GM12878 (cell line): ENCODE data around the gene CRELD2. TPM values are rescaled to one million over a fixed set of nuclear protein-coding genes. Genes with fewer than 3 reads are reported as not detected.
A peak's percentile ranks its signal among the peaks of the same experiment; 100 is the strongest.

Source experiments
- BHLHE40 ChIP-seq, 2 experiments: fragments of 450-650 bp in 1 of 2; IDR thresholded peaks; 2 replicates each; pipeline ENCODE4 v1.6.1; 2011 to 2017; ENCODE audit warnings: low read depth in 2 of 2, borderline replicate concordance in 1 of 2, improper control_type of control experiment in 1 of 2, low read length in 1 of 2, mild to moderate bottlenecking in 1 of 2
- BMI1 ChIP-seq: fragments of 450-650 bp; IDR thresholded peaks from 2 replicates; pipeline ENCODE4 v1.6.1; 2016; ENCODE audit warnings: mild to moderate bottlenecking, moderate library complexity, borderline replicate concordance
- GABPA ChIP-seq: IDR thresholded peaks from 2 replicates; pipeline ENCODE4 v1.6.1; 2014; ENCODE audit warnings: antibody characterized with exemption, low read depth, mild to moderate bottlenecking, inconsistent platforms
- HDAC2 ChIP-seq: fragments of 200-600 bp; sonication (generic); IDR thresholded peaks from 2 replicates; pipeline ENCODE4 v1.6.1; 2017
- KLF5 ChIP-seq: fragments of 450-650 bp; IDR thresholded peaks from 2 replicates; pipeline ENCODE4 v1.6.1; 2014; ENCODE audit warnings: mild to moderate bottlenecking; ENCODE audit not compliant: partially characterized antibody
- MYB ChIP-seq: fragments of 150-350 bp; IDR thresholded peaks from 2 replicates; pipeline ENCODE4 v1.6.1; 2014; ENCODE audit warnings: mild to moderate bottlenecking, low read depth, low read length, borderline replicate concordance
- NR2F1 ChIP-seq: fragments of 450-650 bp; conservative IDR thresholded peaks from 2 replicates; pipeline ENCODE4 v1.6.1; 2017; ENCODE audit warnings: mild to moderate bottlenecking
- RB1 ChIP-seq: fragments of 450-650 bp; formaldehyde crosslinking; IDR thresholded peaks from 2 replicates; pipeline ENCODE4 v1.6.1; 2017; ENCODE audit warnings: mild to moderate bottlenecking, borderline replicate concordance
- RFX5 ChIP-seq: IDR thresholded peaks from 2 replicates; pipeline ENCODE4 v1.6.1; 2011; ENCODE audit warnings: low read depth, low read length, improper control_type of control experiment
- TBL1XR1 ChIP-seq: IDR thresholded peaks from 2 replicates; pipeline ENCODE4 v1.6.1; 2012; ENCODE audit warnings: low read depth, low read length, improper control_type of control experiment
- ZSCAN29 ChIP-seq: fragments of 450-650 bp; IDR thresholded peaks from 2 replicates; pipeline ENCODE4 v1.6.1; 2017; ENCODE audit warnings: mild to moderate bottlenecking, moderate library complexity
- polyA plus RNA-seq, 11 experiments: library from polyadenylated mRNA; depleted of rRNA in 4 of 11; unstranded in 6 of 11; stranded (reverse) in 5 of 11; fragments of >200 nt; fragmentation: Nextera tagmentation in 4 of 11; fragmentation: Illumina TruSeq in 1 of 11; extraction: Ambion mirVana in 4 of 11; extraction: Trizol in 1 of 11; gene quantifications; 1 replicate in 1 of 11; 2 replicates in 10 of 11; pipeline versions ENCODE4 v1.2.1 to v1.2.3, GENCODE V29; 2011 to 2016; ENCODE audit warnings: inconsistent platforms in 2 of 11, missing spikeins in 2 of 11, low read depth in 1 of 11
- total RNA-seq, 4 experiments: library from RNA; depleted of rRNA in 3 of 4; stranded (reverse); fragments of >200 nt in 3 of 4; fragmentation: Illumina TruSeq in 1 of 4; extraction: Trizol in 1 of 4; gene quantifications; 2 replicates each; pipeline versions ENCODE4 v1.2.1 to v1.2.3, GENCODE V29; 2013 to 2021
- TF ChIP-seq, protein P1 (sequence below): fragments of 450-650 bp; IDR thresholded peaks from 2 replicates; pipeline ENCODE4 v1.6.1; 2017; ENCODE audit warnings: borderline replicate concordance
- TF ChIP-seq, protein P2 (sequence below): fragments of 450-650 bp; IDR thresholded peaks from 2 replicates; pipeline ENCODE4 v1.6.1; 2017; ENCODE audit warnings: mild to moderate bottlenecking
- TF ChIP-seq, protein P3 (sequence below): IDR thresholded peaks from 2 replicates; pipeline ENCODE4 v1.6.1; 2011; ENCODE audit warnings: borderline replicate concordance, low read depth, mild to moderate bottlenecking, moderate library complexity, low read length; ENCODE audit not compliant: insufficient read depth, poor library complexity, severe bottlenecking
- TF ChIP-seq, protein P4 (sequence below): IDR thresholded peaks from 2 replicates; pipeline ENCODE4 v1.6.1; 2011; ENCODE audit warnings: low read depth, low read length, improper control_type of control experiment, borderline replicate concordance
- TF ChIP-seq, protein P5 (sequence below): fragments of 450-650 bp; conservative IDR thresholded peaks from 2 replicates; pipeline ENCODE4 v1.6.1; 2017; ENCODE audit warnings: mild to moderate bottlenecking, moderate library complexity
- TF ChIP-seq, protein P6 (sequence below): fragments of 450-650 bp; IDR thresholded peaks from 2 replicates; pipeline ENCODE4 v1.6.1; 2018; ENCODE audit warnings: mild to moderate bottlenecking, low read depth, moderate library complexity; ENCODE audit not compliant: partially characterized antibody

Gene CRELD2
- total and polyA plus RNA-seq, 10 of the 15 experiments (the other 5 are each of a cell fraction or from before 2014, with no cell fraction given) = 9.4 to 111 (median 25.9) TPM

DNA sequence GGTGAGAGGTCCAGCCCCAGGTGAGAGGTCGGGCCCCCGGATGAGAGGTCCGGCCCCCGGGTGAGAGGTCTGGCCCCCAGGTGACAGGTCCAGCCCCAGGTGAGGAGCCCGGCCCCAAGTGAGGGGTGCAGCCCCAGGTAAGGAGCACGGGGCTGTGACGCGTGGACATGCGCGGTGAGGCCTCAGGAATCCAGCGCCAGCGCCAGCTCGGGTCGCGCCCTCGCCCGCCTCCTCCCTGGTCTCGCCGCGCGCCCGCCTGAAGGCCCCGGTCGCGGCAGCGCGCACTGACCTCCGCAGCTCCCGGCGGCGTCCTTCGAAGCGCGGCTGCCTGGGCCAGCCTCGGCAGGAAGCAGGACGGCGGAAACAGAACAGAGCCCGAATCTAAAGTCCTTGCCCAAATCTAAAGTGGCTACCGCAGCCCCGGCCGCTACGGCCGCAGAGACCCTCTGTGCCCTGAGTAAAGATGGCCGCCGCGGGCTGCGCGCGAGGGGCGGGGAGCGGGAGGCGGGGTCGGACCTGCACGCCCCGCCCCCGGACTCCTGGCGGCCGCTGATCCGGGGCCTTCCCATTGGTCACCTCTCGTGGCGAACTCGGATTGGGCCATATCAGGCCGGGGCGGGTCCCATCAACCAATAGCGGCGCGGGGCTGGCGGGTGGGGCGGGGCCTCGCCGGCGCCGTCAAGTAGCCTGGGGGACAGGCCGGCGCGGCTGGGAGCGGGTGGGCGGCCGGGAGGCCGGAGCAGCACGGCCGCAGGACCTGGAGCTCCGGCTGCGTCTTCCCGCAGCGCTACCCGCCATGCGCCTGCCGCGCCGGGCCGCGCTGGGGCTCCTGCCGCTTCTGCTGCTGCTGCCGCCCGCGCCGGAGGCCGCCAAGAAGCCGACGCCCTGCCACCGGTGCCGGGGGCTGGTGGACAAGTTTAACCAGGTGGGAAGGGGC, at the start of gene CRELD2, which contains the start of gene ALG12 (continued):
- no peak for TF ChIP-seq BMI1
- TF ChIP-seq BHLHE40 (IDR thresholded peaks at IDR 0.05; ENCODE audit: borderline replicate concordance in 1 of 2, low read depth in 2 of 2, low read length in 1 of 2) = peak in 1 of 2 experiments; percentile 46; a peak in 3 of 4 replicates
- TF ChIP-seq RFX5 = peak; percentile 81
- no peak for TF ChIP-seq MYB
- no peak for TF ChIP-seq KLF5
- TF ChIP-seq, protein P1, sequence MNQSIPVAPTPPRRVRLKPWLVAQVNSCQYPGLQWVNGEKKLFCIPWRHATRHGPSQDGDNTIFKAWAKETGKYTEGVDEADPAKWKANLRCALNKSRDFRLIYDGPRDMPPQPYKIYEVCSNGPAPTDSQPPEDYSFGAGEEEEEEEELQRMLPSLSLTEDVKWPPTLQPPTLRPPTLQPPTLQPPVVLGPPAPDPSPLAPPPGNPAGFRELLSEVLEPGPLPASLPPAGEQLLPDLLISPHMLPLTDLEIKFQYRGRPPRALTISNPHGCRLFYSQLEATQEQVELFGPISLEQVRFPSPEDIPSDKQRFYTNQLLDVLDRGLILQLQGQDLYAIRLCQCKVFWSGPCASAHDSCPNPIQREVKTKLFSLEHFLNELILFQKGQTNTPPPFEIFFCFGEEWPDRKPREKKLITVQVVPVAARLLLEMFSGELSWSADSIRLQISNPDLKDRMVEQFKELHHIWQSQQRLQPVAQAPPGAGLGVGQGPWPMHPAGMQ = no peak
- no peak for TF ChIP-seq ZSCAN29
- no peak for TF ChIP-seq TBL1XR1
- TF ChIP-seq, protein P2, sequence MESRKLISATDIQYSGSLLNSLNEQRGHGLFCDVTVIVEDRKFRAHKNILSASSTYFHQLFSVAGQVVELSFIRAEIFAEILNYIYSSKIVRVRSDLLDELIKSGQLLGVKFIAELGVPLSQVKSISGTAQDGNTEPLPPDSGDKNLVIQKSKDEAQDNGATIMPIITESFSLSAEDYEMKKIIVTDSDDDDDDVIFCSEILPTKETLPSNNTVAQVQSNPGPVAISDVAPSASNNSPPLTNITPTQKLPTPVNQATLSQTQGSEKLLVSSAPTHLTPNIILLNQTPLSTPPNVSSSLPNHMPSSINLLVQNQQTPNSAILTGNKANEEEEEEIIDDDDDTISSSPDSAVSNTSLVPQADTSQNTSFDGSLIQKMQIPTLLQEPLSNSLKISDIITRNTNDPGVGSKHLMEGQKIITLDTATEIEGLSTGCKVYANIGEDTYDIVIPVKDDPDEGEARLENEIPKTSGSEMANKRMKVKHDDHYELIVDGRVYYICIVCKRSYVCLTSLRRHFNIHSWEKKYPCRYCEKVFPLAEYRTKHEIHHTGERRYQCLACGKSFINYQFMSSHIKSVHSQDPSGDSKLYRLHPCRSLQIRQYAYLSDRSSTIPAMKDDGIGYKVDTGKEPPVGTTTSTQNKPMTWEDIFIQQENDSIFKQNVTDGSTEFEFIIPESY = no peak
- TF ChIP-seq, protein P3, sequence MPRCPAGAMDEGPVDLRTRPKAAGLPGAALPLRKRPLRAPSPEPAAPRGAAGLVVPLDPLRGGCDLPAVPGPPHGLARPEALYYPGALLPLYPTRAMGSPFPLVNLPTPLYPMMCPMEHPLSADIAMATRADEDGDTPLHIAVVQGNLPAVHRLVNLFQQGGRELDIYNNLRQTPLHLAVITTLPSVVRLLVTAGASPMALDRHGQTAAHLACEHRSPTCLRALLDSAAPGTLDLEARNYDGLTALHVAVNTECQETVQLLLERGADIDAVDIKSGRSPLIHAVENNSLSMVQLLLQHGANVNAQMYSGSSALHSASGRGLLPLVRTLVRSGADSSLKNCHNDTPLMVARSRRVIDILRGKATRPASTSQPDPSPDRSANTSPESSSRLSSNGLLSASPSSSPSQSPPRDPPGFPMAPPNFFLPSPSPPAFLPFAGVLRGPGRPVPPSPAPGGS = no peak
- TF ChIP-seq, protein P4, sequence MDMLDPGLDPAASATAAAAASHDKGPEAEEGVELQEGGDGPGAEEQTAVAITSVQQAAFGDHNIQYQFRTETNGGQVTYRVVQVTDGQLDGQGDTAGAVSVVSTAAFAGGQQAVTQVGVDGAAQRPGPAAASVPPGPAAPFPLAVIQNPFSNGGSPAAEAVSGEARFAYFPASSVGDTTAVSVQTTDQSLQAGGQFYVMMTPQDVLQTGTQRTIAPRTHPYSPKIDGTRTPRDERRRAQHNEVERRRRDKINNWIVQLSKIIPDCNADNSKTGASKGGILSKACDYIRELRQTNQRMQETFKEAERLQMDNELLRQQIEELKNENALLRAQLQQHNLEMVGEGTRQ = no peak
- TF ChIP-seq, protein P5, sequence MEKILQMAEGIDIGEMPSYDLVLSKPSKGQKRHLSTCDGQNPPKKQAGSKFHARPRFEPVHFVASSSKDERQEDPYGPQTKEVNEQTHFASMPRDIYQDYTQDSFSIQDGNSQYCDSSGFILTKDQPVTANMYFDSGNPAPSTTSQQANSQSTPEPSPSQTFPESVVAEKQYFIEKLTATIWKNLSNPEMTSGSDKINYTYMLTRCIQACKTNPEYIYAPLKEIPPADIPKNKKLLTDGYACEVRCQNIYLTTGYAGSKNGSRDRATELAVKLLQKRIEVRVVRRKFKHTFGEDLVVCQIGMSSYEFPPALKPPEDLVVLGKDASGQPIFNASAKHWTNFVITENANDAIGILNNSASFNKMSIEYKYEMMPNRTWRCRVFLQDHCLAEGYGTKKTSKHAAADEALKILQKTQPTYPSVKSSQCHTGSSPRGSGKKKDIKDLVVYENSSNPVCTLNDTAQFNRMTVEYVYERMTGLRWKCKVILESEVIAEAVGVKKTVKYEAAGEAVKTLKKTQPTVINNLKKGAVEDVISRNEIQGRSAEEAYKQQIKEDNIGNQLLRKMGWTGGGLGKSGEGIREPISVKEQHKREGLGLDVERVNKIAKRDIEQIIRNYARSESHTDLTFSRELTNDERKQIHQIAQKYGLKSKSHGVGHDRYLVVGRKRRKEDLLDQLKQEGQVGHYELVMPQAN = peak; percentile 69
- no peak for TF ChIP-seq HDAC2
- TF ChIP-seq, protein P6, sequence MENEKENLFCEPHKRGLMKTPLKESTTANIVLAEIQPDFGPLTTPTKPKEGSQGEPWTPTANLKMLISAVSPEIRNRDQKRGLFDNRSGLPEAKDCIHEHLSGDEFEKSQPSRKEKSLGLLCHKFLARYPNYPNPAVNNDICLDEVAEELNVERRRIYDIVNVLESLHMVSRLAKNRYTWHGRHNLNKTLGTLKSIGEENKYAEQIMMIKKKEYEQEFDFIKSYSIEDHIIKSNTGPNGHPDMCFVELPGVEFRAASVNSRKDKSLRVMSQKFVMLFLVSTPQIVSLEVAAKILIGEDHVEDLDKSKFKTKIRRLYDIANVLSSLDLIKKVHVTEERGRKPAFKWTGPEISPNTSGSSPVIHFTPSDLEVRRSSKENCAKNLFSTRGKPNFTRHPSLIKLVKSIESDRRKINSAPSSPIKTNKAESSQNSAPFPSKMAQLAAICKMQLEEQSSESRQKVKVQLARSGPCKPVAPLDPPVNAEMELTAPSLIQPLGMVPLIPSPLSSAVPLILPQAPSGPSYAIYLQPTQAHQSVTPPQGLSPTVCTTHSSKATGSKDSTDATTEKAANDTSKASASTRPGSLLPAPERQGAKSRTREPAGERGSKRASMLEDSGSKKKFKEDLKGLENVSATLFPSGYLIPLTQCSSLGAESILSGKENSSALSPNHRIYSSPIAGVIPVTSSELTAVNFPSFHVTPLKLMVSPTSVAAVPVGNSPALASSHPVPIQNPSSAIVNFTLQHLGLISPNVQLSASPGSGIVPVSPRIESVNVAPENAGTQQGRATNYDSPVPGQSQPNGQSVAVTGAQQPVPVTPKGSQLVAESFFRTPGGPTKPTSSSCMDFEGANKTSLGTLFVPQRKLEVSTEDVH = no peak
- TF ChIP-seq RB1 = peak; percentile 58; the same call in 1 of the 2 replicates
- TF ChIP-seq GABPA = no peak
- TF ChIP-seq NR2F1 = peak; percentile 95
